SK-N-MC (cell line): ENCODE results near the gene RIT1.
A peak's percentile ranks its signal among the peaks of the same experiment; 100 is the strongest.
"Not testable (repeated sequence)": the region's sequence is repeated elsewhere in the genome, so short reads cannot be mapped to it uniquely, and the experiment has no call there.

Experiments
- DNase-seq: peaks from one replicate; pipeline ENCODE4 v3.0.0-alpha.2; 2011; ENCODE audit warnings: low read depth, low spot score
- H3K27ac ChIP-seq: fragments of 200-600 bp; sonication (generic); 2 replicates; pipeline ENCODE4 v1.5.1; 2016; ENCODE audit warnings: mixed run types
- H3K36me3 ChIP-seq: fragments of 200-600 bp; sonication (generic); 2 replicates; pipeline ENCODE4 v1.6.1; 2017; ENCODE audit warnings: antibody characterized with exemption, low read length, mixed read lengths; ENCODE audit not compliant: insufficient read depth
- H3K4me3 ChIP-seq: fragments of 200-600 bp; sonication (generic); 2 replicates; pipeline ENCODE4 v1.5.1; 2016
- H3K9ac ChIP-seq: fragments of 200-600 bp; sonication (generic); 2 replicates; pipeline ENCODE4 v1.8.0; 2017; ENCODE audit warnings: mixed run types, mixed read lengths; ENCODE audit not compliant: insufficient read length
- H3K9me3 ChIP-seq: fragments of 200-600 bp; sonication (generic); 2 replicates; pipeline ENCODE4 v1.6.1; 2017; ENCODE audit warnings: low read depth, mild to moderate bottlenecking, antibody characterized with exemption, low read length, moderate library complexity, mixed read lengths
- EZH2 ChIP-seq: fragments of 200-600 bp; sonication (generic); IDR thresholded peaks from one replicate; pipeline ENCODE4 v1.6.1; 2017; ENCODE audit warnings: antibody characterized with exemption
- FOXP2 ChIP-seq: optimal IDR thresholded peaks from 2 replicates; pipeline ENCODE3; 2011; ENCODE audit warnings: mild to moderate bottlenecking, moderate library complexity; ENCODE audit not compliant: insufficient read depth; ENCODE audit errors: extremely low read length, control extremely low read depth
- POLR2AphosphoS5 ChIP-seq: IDR thresholded peaks from 2 replicates; pipeline ENCODE4 v1.6.1; 2012; ENCODE audit warnings: mild to moderate bottlenecking, low read depth, low read length, borderline replicate concordance

Gene RIT1

GRCh38 chr1:155899683-155900082, 11.5 kb downstream of the RIT1 start:
- TF ChIP-seq POLR2AphosphoS5 (no peak), EZH2 (no peak), FOXP2 (no peak)
- Histone ChIP-seq H3K9me3 (no peaks in the 10 kb centered on the region), H3K36me3 (peaks cover 49% of the 10 kb centered on the region), H3K9ac (no peak overlapping the region), H3K27ac (peak overlapping the region; percentile 40; the same call in 1 of the 2 replicates), H3K4me3 (no peak overlapping the region)
- no peak for DNase-seq

DNA sequence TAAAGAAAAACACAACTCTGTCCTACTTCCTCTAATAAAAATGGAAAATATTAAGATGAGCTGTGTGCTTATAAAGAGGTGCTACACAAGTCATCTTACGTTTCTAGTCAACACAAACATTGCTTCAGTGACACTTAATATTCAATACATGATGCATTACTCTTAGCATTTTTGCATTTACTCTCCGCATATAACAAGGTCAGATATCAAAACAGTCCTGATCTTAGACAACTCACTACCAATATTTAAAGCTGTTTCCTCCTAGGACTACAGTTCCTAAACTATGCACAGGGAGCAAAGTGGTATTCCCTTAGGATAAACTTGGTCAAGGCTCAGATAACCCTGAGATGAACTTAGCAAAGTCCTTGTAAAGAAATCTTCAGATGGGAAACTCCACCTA, 12.3 kb downstream of the RIT1 start:
- Histone ChIP-seq H3K9me3 (no peaks in the 10 kb centered on the region), H3K36me3 (peaks cover 41% of the 10 kb centered on the region), H3K27ac (peak overlapping the region; percentile 68), H3K4me3 (no peak overlapping the region), H3K9ac (no peak overlapping the region)
- TF ChIP-seq FOXP2 (no peak), EZH2 (no peak), POLR2AphosphoS5 (no peak)
- no peak for DNase-seq

DNA sequence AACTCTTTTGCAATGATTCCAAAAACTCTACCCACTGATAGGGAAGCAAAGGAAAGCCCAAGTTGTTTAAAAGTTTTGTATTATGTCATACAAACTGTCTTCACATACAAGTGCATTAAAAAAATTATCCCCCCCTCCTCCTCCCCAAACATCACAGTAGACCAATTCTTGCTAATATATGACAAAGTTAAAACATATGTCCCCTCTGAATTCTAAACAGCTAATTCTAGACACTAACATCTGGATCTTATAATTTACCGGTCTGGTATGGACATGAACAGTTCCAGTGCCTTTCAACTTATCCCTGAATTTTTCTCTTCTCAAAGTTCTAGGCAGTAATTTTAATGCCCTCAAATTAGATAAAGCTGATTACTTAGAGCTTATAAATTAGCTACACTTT, 13.4 kb downstream of the RIT1 start:
- no peak for DNase-seq
- Histone ChIP-seq H3K27ac (peak overlapping the region; percentile 79), H3K36me3 (peaks cover 35% of the 10 kb centered on the region), H3K9me3 (no peaks in the 10 kb centered on the region), H3K9ac (no peak overlapping the region), H3K4me3 (peak overlapping the region; percentile 6; the same call in 1 of the 2 replicates)
- TF ChIP-seq FOXP2 (no peak), POLR2AphosphoS5 (no peak), EZH2 (no peak)

- not testable (repeated sequence) for H3K27ac ChIP-seq, H3K4me3 ChIP-seq, DNase-seq, H3K9ac ChIP-seq, H3K9me3 ChIP-seq
- H3K36me3 ChIP-seq, result peaks cover 32% of the 10 kb centered on the region
Observed at GRCh38 chr1:155896476-155896875, 14.7 kb downstream of the RIT1 start.

DNA sequence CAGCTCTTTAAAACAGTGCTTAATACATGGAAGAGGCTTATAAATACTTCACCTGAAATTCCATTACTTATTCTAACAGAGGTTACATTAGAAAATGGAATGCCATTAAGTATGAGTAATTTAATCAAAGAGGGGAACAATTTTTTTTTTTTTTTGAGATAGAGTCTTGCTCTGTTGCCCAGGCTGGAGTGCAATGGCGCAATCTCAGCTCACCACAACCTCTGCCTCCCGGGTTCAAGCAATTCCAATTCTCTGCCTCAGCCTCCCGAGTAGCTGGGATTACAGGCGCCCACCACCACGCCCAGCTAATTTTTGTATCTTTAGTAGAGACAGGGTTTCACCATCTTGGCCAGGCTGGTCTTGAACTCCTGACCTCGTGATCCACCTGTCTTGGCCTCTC, 15.5 kb downstream of the RIT1 start:
- peaks cover 23% of the 10 kb centered on the region for H3K36me3 ChIP-seq
- not testable (repeated sequence) for H3K27ac ChIP-seq, H3K9ac ChIP-seq, DNase-seq, H3K4me3 ChIP-seq, H3K9me3 ChIP-seq

- DNase-seq, result no peak
- Histone ChIP-seq H3K9ac (peak overlapping the region; percentile 7), H3K36me3 (peaks cover 6% of the 10 kb centered on the region; the same call in 1 of the 2 replicates), H3K4me3 (peak overlapping the region; percentile 31; the same call in 1 of the 2 replicates), H3K27ac (peak overlapping the region; percentile 69), H3K9me3 (no peaks in the 10 kb centered on the region)
- TF ChIP-seq FOXP2 (no peak), POLR2AphosphoS5 (no peak), EZH2 (no peak)
Observed at GRCh38 chr1:155893389-155894142, 17.6 kb downstream of the RIT1 start.

- TF ChIP-seq POLR2AphosphoS5, result no peak
- no peak for TF ChIP-seq EZH2
- no peak for TF ChIP-seq FOXP2
- H3K4me3 ChIP-seq, result no peak overlapping the region
- H3K9ac ChIP-seq, result no peak overlapping the region
- no peaks in the 10 kb centered on the region for H3K9me3 ChIP-seq
- peak overlapping the region; percentile 69 for H3K27ac ChIP-seq
- no peak for DNase-seq
- H3K36me3 ChIP-seq, result peaks cover 6% of the 10 kb centered on the region; the same call in 1 of the 2 replicates
Observed at GRCh38 chr1:155892796-155893195, 18.4 kb downstream of the RIT1 start.

- Histone ChIP-seq H3K9ac (no peak overlapping the region), H3K27ac (no peak overlapping the region), H3K4me3 (no peak overlapping the region), H3K9me3 (no peaks in the 10 kb centered on the region), H3K36me3 (no peaks in the 10 kb centered on the region)
- TF ChIP-seq FOXP2 (no peak), POLR2AphosphoS5 (no peak), EZH2 (no peak)
- no peak for DNase-seq
Observed at GRCh38 chr1:155890251-155890650, 20.9 kb downstream of the RIT1 start.

GRCh38 chr1:155889566-155889965, 21.6 kb downstream of the RIT1 start:
- no peak for TF ChIP-seq EZH2
- no peak for TF ChIP-seq FOXP2
- TF ChIP-seq POLR2AphosphoS5, result no peak
- Histone ChIP-seq H3K36me3 (no peaks in the 10 kb centered on the region), H3K9me3 (no peaks in the 10 kb centered on the region), H3K4me3 (no peak overlapping the region), H3K27ac (no peak overlapping the region), H3K9ac (no peak overlapping the region)
- no peak for DNase-seq
